HCT116 (cell line): Measurements from ENCODE around the gene CD164L2. TPM values are rescaled to one million over a fixed set of nuclear protein-coding genes. Genes with fewer than 3 reads are reported as not detected.

Source experiments
- ATAC-seq: fragments of 200-7000 bp; cut with Tn5 transposase; 2 replicates; pipeline ENCODE4 v1.9.1; 2020; ENCODE audit warnings: mild to moderate bottlenecking, moderate library complexity
- BruUV-seq: library from RNA; stranded (reverse); fragments of 400-500 nt; replicated peaks from 2 replicates; lab custom pipeline; 2021; lab: Mats Ljungman, UMichigan
- CTCF ChIA-PET: fragments of 300-600 bp; sonication (Branson Sonifier 250); formaldehyde crosslinking; loops from one replicate; lab custom pipeline; 2021; ENCODE audit warnings: antibody characterized with exemption; lab: Charles Lee
- POLR2A ChIA-PET: fragments of 300-600, 350-600 bp; sonication (Branson Sonifier 250); formaldehyde crosslinking; loops from one replicate; lab custom pipeline; 2021; ENCODE audit warnings: antibody characterized with exemption; lab: Charles Lee
- RAD21 ChIA-PET, 2 experiments: fragments of 300-600 bp; sonication (Branson Sonifier 250); formaldehyde crosslinking; loops; one replicate each; lab custom pipeline; 2023; ENCODE audit warnings: low total read pairs in 2 of 2; ENCODE audit not compliant: uncharacterized antibody in 2 of 2, unreplicated experiment in 2 of 2, low non-redundant PET in 1 of 2; lab: Charles Lee
- DNase-seq: peaks from one replicate; pipeline ENCODE4 v3.0.0-alpha.2; 2010; ENCODE audit warnings: low read depth, low spot score
- H2AFZ ChIP-seq: fragments of 200-600 bp; shearing (Covaris generic), sonication (generic); 2 replicates; pipeline ENCODE4 v1.6.1; 2017; ENCODE audit warnings: low read depth, mixed run types, mixed read lengths, antibody characterized with exemption, low read length; ENCODE audit not compliant: poor library complexity, severe bottlenecking
- H3K27ac ChIP-seq: 2 replicates; pipeline ENCODE4 v1.5.1; 2012; ENCODE audit warnings: low read depth, low read length
- H3K27me3 ChIP-seq: fragments of 200-600 bp; sonication (generic); 2 replicates; pipeline ENCODE4 v1.6.1; 2016; ENCODE audit warnings: mixed run types, low read length, mixed read lengths; ENCODE audit not compliant: insufficient read depth
- H3K36me3 ChIP-seq, 2 experiments: fragments of 200-500 bp in 1 of 2; fragments of 200-600 bp in 1 of 2; sonication (Bioruptor generic) in 1 of 2; sonication (generic) in 1 of 2; 2 replicates each; pipeline versions ENCODE4 v1.5.1 to v1.6.1; 2014 to 2016; ENCODE audit warnings: low read length in 2 of 2, inconsistent platforms in 1 of 2, mixed read lengths in 1 of 2, mixed run types in 1 of 2; ENCODE audit not compliant: insufficient read depth in 2 of 2, control insufficient read depth in 1 of 2
- H3K4me1 ChIP-seq, 2 experiments: fragments of 200-600 bp in 1 of 2; sonication (generic) in 1 of 2; 2 replicates each; pipeline versions ENCODE4 v1.5.1 to v1.6.1; 2012 to 2017; ENCODE audit warnings: low read length in 2 of 2, inconsistent platforms in 1 of 2, mild to moderate bottlenecking in 1 of 2, mixed read lengths in 1 of 2, mixed run types in 1 of 2, moderate library complexity in 1 of 2; ENCODE audit not compliant: insufficient read depth in 2 of 2, control insufficient read depth in 1 of 2
- H3K4me2 ChIP-seq: fragments of 200-600 bp; sonication (generic); 2 replicates; pipeline ENCODE4 v1.6.1; 2017; ENCODE audit warnings: mixed run types, low read length, mixed read lengths
- H3K4me3 ChIP-seq, 2 experiments: fragments of 200-600 bp in 1 of 2; sonication (generic) in 1 of 2; replicated peaks in 1 of 2; 2 replicates each; pipeline ENCODE4 v1.5.1; 2011 to 2016; ENCODE audit warnings: low read length in 2 of 2, control low read depth in 1 of 2, low read depth in 1 of 2, mild to moderate bottlenecking in 1 of 2, mixed read lengths in 1 of 2, mixed run types in 1 of 2
- H3K79me2 ChIP-seq: fragments of 200-600 bp; sonication (generic); 2 replicates; pipeline ENCODE4 v1.6.1; 2017; ENCODE audit warnings: mild to moderate bottlenecking, mixed run types, low read length, moderate library complexity, mixed read lengths; ENCODE audit not compliant: insufficient read depth
- H3K9ac ChIP-seq: fragments of 200-600 bp; sonication (generic); 2 replicates; pipeline ENCODE4 v1.6.1; 2016; ENCODE audit warnings: low read length, mixed read lengths
- H3K9me2 ChIP-seq: fragments of 200-600 bp; sonication (generic), shearing (Covaris generic); 2 replicates; pipeline ENCODE4 v1.6.1; 2017; ENCODE audit warnings: mixed run types, mild to moderate bottlenecking, moderate library complexity; ENCODE audit not compliant: insufficient read depth
- H3K9me3 ChIP-seq, 2 experiments: fragments of 200-500 bp in 1 of 2; fragments of 200-600 bp in 1 of 2; sonication (Bioruptor generic) in 1 of 2; sonication (generic) in 1 of 2; 2 replicates each; pipeline ENCODE4 v1.6.1; 2014 to 2017; ENCODE audit warnings: low read length in 2 of 2, mixed read lengths in 2 of 2, inconsistent platforms in 1 of 2, low read depth in 1 of 2, mild to moderate bottlenecking in 1 of 2, mixed run types in 1 of 2, moderate library complexity in 1 of 2; ENCODE audit not compliant: control insufficient read depth in 1 of 2, insufficient read depth in 1 of 2
- H4K20me1 ChIP-seq: fragments of 200-600 bp; sonication (generic), shearing (Covaris generic); 2 replicates; pipeline ENCODE4 v1.6.1; 2017; ENCODE audit warnings: mixed run types, mild to moderate bottlenecking, moderate library complexity; ENCODE audit not compliant: insufficient read depth
- CBX3 ChIP-seq: IDR thresholded peaks from 2 replicates; pipeline ENCODE4 v1.6.1; 2012; ENCODE audit warnings: low read depth
- ELF1 ChIP-seq: IDR thresholded peaks from 2 replicates; pipeline ENCODE4 v1.6.1; 2012; ENCODE audit warnings: low read depth, borderline replicate concordance
- FOSL1 ChIP-seq: IDR thresholded peaks from 2 replicates; pipeline ENCODE4 v1.6.1; 2012; ENCODE audit warnings: low read depth
- JUND ChIP-seq: IDR thresholded peaks from 2 replicates; pipeline ENCODE4 v1.6.1; 2012
- POLR2A ChIP-seq: IDR thresholded peaks from 2 replicates; pipeline ENCODE4 v1.7.0; 2011; ENCODE audit warnings: borderline replicate concordance; ENCODE audit not compliant: insufficient read depth, insufficient read length; ENCODE audit errors: extremely low read depth
- RAD21 ChIP-seq: IDR thresholded peaks from 2 replicates; pipeline ENCODE4 v1.6.1; 2012; ENCODE audit warnings: low read depth, mild to moderate bottlenecking
- SIN3A ChIP-seq: IDR thresholded peaks from 2 replicates; pipeline ENCODE4 v1.6.1; 2012; ENCODE audit warnings: low read depth
- SP1 ChIP-seq: IDR thresholded peaks from 2 replicates; pipeline ENCODE4 v1.6.1; 2012; ENCODE audit warnings: low read depth
- SRF ChIP-seq: IDR thresholded peaks from 2 replicates; pipeline ENCODE4 v1.6.1; 2012; ENCODE audit warnings: low read depth
- TCF7L2 ChIP-seq: IDR thresholded peaks from 2 replicates; pipeline ENCODE4 v1.7.0; 2011; ENCODE audit warnings: borderline replicate concordance, inconsistent platforms; ENCODE audit not compliant: insufficient read depth, insufficient read length; ENCODE audit errors: extremely low read depth
- intact Hi-C: fragments of 100-400 bp; cut with micrococcal nuclease; formaldehyde crosslinking; loops from 2 replicates; pipeline ENCODE4 v1.10.0; 2022
- total RNA-seq: library from RNA; stranded (reverse); gene quantifications from one replicate; pipeline ENCODE4 v1.2.1, GENCODE V29; 2021; ENCODE audit not compliant: unreplicated experiment
- TF ChIP-seq, protein P1 (sequence below): IDR thresholded peaks from 2 replicates; pipeline ENCODE4 v1.6.1; 2012
- TF ChIP-seq, protein P2 (sequence below): IDR thresholded peaks from 2 replicates; pipeline ENCODE4 v1.6.1; 2012; ENCODE audit warnings: low read depth
- TF ChIP-seq, protein P3 (sequence below): IDR thresholded peaks from 2 replicates; pipeline ENCODE4 v1.6.1; 2011; ENCODE audit warnings: mild to moderate bottlenecking, low read length, moderate library complexity; ENCODE audit not compliant: insufficient replicate concordance; ENCODE audit errors: extremely low read depth

The CD164L2 gene
- total RNA-seq, 1 experiment from 2014 or later = 11.6 TPM

DNA sequence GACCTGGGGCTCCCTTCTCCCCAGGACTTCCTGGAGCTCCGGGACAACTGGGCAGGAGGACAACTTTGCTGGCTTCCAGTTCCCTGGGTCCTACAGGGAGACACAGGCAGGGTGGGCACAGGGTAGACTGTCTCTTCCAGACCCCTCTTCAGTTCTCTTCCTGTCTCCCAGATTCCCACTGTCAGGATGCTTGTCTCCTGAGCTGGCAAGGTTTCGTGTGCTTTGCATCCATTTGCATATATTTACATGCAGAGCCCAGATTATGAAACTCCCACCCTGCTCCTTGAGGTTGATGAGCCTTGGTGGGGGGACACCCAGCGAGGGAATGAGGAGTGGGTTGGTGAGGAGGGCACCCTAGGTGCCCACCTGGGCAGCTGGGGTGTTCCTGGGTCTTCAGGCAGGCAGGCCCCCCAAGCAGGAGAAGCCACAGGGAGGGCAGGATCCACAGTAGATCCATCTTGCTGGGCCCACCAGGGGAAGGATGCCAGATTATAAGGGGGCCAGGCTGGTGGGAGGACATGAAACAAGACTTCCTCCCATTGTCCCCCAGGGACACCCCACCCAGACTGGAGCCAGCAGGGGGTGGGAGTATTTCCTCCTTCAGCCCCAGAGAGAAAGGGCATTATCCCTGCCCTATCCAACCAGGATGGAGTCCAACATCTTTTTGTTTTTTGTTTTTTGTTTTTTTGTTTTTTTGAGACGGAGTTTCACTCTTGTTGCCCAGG is 8.6 kb downstream of the CD164L2 start, which contains the start of gene FCN3:
Gene FCN3, minus strand, starts transcription at position 463 of the 725 bp plus-strand sequence. Its CDS starts 6 bp downstream, at position 457.
- peaks cover 8 to 11% of the 10 kb centered on the region in 2 experiments for H3K4me1 ChIP-seq
- no peak for DNase-seq
- RAD21 ChIA-PET = no interaction called here
- no peaks in the 10 kb centered on the region for H4K20me1 ChIP-seq
- no peak for ATAC-seq
- no peaks in the 10 kb centered on the region for H3K36me3 ChIP-seq
- POLR2A ChIA-PET = no interaction called here
- CTCF ChIA-PET = no interaction called here
- H3K9me2 ChIP-seq = no peaks in the 10 kb centered on the region
- no peaks in the 10 kb centered on the region for H3K27me3 ChIP-seq
- TF ChIP-seq RAD21 (no peak), CBX3 (no peak), SRF (no peak), FOSL1 (no peak), JUND (no peak), POLR2A (no peak), TCF7L2 (no peak), SP1 (no peak), SIN3A (no peak), ELF1 (no peak)
- TF ChIP-seq, protein P1, sequence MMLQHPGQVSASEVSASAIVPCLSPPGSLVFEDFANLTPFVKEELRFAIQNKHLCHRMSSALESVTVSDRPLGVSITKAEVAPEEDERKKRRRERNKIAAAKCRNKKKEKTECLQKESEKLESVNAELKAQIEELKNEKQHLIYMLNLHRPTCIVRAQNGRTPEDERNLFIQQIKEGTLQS = no peak
- TF ChIP-seq, protein P2, sequence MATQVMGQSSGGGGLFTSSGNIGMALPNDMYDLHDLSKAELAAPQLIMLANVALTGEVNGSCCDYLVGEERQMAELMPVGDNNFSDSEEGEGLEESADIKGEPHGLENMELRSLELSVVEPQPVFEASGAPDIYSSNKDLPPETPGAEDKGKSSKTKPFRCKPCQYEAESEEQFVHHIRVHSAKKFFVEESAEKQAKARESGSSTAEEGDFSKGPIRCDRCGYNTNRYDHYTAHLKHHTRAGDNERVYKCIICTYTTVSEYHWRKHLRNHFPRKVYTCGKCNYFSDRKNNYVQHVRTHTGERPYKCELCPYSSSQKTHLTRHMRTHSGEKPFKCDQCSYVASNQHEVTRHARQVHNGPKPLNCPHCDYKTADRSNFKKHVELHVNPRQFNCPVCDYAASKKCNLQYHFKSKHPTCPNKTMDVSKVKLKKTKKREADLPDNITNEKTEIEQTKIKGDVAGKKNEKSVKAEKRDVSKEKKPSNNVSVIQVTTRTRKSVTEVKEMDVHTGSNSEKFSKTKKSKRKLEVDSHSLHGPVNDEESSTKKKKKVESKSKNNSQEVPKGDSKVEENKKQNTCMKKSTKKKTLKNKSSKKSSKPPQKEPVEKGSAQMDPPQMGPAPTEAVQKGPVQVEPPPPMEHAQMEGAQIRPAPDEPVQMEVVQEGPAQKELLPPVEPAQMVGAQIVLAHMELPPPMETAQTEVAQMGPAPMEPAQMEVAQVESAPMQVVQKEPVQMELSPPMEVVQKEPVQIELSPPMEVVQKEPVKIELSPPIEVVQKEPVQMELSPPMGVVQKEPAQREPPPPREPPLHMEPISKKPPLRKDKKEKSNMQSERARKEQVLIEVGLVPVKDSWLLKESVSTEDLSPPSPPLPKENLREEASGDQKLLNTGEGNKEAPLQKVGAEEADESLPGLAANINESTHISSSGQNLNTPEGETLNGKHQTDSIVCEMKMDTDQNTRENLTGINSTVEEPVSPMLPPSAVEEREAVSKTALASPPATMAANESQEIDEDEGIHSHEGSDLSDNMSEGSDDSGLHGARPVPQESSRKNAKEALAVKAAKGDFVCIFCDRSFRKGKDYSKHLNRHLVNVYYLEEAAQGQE = no peak
- TF ChIP-seq, protein P3, sequence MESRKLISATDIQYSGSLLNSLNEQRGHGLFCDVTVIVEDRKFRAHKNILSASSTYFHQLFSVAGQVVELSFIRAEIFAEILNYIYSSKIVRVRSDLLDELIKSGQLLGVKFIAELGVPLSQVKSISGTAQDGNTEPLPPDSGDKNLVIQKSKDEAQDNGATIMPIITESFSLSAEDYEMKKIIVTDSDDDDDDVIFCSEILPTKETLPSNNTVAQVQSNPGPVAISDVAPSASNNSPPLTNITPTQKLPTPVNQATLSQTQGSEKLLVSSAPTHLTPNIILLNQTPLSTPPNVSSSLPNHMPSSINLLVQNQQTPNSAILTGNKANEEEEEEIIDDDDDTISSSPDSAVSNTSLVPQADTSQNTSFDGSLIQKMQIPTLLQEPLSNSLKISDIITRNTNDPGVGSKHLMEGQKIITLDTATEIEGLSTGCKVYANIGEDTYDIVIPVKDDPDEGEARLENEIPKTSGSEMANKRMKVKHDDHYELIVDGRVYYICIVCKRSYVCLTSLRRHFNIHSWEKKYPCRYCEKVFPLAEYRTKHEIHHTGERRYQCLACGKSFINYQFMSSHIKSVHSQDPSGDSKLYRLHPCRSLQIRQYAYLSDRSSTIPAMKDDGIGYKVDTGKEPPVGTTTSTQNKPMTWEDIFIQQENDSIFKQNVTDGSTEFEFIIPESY = no peak
- H3K4me2 ChIP-seq = no peak within 1 kb of the TSS
- intact Hi-C loops = no loop called here
- no peaks in the 10 kb centered on the region for H3K9me3 ChIP-seq
- no peak within 1 kb of the TSS for H3K27ac ChIP-seq
- no peak within 1 kb of the TSS for H3K4me3 ChIP-seq
- H2AFZ ChIP-seq = no peak within 1 kb of the TSS
- H3K79me2 ChIP-seq = no peaks in the 10 kb centered on the region
- no peak within 1 kb of the TSS for H3K9ac ChIP-seq
- BruUV-seq = no TSS peak
